Immature natural killer cell (primary cell): ENCODE data around the gene TP63. TPM values are rescaled to one million over a fixed set of nuclear protein-coding genes. Genes with fewer than 3 reads are reported as not detected.

Experiments
- DNase-seq, 3 donors: peaks; one replicate each; pipeline ENCODE4 v3.0.0; 2022; ENCODE audit warnings: mixed read lengths in 1 of 3
- H3K27ac Mint-ChIP-seq, 6 donors: one replicate each; pipeline ENCODE4 v1.8.0; 2020; ENCODE audit warnings: mixed read lengths in 6 of 6, mild to moderate bottlenecking in 5 of 6, inconsistent platforms in 4 of 6, moderate library complexity in 3 of 6
- H3K27me3 Mint-ChIP-seq, 3 donors: one replicate each; pipeline ENCODE4 v1.8.0; 2020 to 2021; ENCODE audit warnings: low read depth in 3 of 3, mild to moderate bottlenecking in 3 of 3, mixed read lengths in 3 of 3, moderate library complexity in 3 of 3, inconsistent platforms in 1 of 3
- H3K36me3 Mint-ChIP-seq, 3 donors: one replicate each; pipeline ENCODE4 v1.8.0; 2020; ENCODE audit warnings: mixed read lengths in 3 of 3, inconsistent platforms in 2 of 3, mild to moderate bottlenecking in 2 of 3
- H3K4me1 Mint-ChIP-seq, 2 donors: one replicate each; pipeline ENCODE4 v1.8.0; 2020; ENCODE audit warnings: inconsistent platforms in 2 of 2, mild to moderate bottlenecking in 2 of 2, mixed read lengths in 2 of 2, moderate library complexity in 1 of 2
- H3K4me3 Mint-ChIP-seq, 5 donors: one replicate each; pipeline ENCODE4 v1.8.0; 2020; ENCODE audit warnings: mild to moderate bottlenecking in 5 of 5, mixed read lengths in 5 of 5, inconsistent platforms in 3 of 5, moderate library complexity in 3 of 5
- H3K9me3 Mint-ChIP-seq, 6 donors: one replicate each; pipeline ENCODE4 v1.8.0; 2020; ENCODE audit warnings: mild to moderate bottlenecking in 6 of 6, mixed read lengths in 6 of 6, inconsistent platforms in 4 of 6, moderate library complexity in 3 of 6
- polyA plus RNA-seq, 3 donors: library from polyadenylated mRNA; unstranded; fragments of 300-500 nt; fragmentation: Illumina TruSeq; gene quantifications; one replicate each; pipeline ENCODE4 v1.2.3, GENCODE V29; 2021

Gene TP63
- polyA plus RNA-seq, 3 donors from 2014 or later = not detected

DNA sequence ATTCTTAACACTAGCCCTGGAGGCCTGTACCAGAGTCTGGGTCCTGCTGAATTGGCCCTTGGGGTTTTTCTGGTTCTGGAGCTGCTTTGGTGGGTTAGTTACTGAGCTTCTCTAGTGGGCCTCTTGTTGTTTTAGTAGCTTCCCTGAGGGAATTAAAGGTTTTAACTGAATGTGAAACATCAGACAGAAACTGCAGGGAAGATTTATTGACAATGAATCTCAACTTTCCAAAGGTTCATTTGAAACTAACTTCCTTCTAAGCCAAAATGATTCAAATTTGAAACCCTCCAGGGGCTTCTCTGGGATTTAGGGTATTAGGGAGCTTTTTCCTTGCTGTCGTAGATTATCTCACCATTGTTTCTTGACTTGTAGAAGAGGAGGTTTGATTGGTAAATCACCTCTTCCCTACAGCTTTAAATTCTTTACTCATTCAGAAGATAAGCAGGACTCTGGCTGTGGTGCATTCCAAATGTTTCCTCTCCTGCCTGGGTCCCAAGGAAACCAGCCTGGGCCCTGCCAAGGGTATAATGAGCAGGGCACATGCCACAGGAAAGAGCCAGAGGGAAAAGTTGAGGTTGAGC, 71.0 kb downstream of the TP63 start:
- Mint-ChIP-seq H3K9me3 (peaks cover 0 to 2% (median 0%) of the 10 kb centered on the region in 6 donors), H3K36me3 (no peaks in the 10 kb centered on the region), H3K4me3 (no peak overlapping the region), H3K27ac (no peak overlapping the region), H3K4me1 (no peaks in the 10 kb centered on the region), H3K27me3 (peaks cover 2% of the 10 kb centered on the region in 3 donors)
- DNase-seq = no peak

DNA sequence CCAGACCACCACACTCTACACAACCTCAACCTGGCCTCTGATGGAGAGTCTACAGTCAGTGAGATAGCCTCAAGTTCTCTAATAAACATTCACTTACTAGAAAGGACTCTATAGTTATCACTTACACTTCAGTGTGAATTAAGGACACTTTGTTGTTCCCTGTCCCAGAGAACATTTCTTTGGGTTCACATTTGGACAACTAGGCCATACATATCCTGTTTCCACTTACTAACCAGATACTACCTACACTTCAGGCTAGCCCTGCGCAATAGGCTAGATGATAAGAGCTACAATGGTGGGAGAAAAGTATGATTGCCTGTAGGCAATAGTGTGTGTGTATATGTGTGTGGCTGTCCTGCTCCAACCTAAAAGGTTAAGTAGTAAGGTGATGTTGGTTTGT, 72.7 kb downstream of the TP63 start:
- Mint-ChIP-seq H3K4me3 (no peak overlapping the region), H3K36me3 (no peaks in the 10 kb centered on the region), H3K4me1 (no peaks in the 10 kb centered on the region), H3K27ac (no peak overlapping the region), H3K27me3 (peaks cover 0 to 2% (median 0%) of the 10 kb centered on the region in 3 donors), H3K9me3 (peaks cover 0 to 2% (median 0%) of the 10 kb centered on the region in 6 donors)
- no peak for DNase-seq

GRCh38 chr3:189708375-189708774, 77.2 kb downstream of the TP63 start:
- Mint-ChIP-seq H3K4me1 (no peaks in the 10 kb centered on the region), H3K9me3 (peaks cover 0 to 5% (median 1%) of the 10 kb centered on the region in 6 donors)

DNA sequence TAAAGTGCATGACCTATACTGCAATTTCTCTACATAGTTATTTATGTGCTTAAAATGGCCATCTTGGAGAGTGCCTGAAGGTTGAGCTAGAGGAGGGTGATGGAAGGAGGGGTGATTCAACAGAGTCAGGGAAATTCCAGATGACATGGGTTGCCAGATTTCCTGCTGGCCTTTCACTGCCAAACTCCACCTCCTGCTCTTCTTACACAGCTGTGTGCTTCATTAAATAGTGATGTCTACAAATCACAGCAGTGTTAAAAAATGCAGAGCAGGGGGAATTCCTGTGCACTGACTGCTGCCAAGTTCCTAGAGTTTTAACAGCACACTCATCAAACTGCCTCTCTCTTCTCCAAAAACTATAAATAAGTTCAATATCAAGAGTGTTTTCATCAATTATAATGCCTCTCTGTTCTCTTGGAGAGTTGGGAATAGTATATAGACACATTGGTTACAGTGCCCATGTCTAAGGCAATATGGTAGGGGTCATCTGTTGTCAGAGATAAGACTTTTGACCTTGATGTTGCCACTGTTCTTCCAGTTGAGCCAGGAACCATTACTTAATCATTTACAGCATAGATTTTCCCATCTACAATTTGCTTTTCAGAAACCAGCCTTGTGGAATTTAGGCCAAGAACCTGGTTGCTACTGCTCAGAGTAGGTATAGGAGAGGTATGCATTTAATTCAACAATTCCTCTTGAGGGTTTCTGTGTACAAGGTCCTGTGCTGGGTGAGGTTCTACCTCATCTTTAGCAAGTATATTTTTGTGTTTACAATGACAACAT, 79.6 kb downstream of the TP63 start:
- H3K36me3 Mint-ChIP-seq = no peaks in the 10 kb centered on the region
- DNase-seq = no peak
- H3K4me3 Mint-ChIP-seq = no peak overlapping the region
- H3K27me3 Mint-ChIP-seq = no peaks in the 10 kb centered on the region
- H3K9me3 Mint-ChIP-seq = peaks cover 0 to 6% (median 1%) of the 10 kb centered on the region in 6 donors
- H3K4me1 Mint-ChIP-seq = no peaks in the 10 kb centered on the region
- H3K27ac Mint-ChIP-seq = no peak overlapping the region

More at GRCh38 chr3:189708375-189708774, 77.2 kb downstream of the TP63 start:
- H3K27ac Mint-ChIP-seq = no peak overlapping the region
- no peak for DNase-seq
- no peak overlapping the region for H3K4me3 Mint-ChIP-seq
- no peaks in the 10 kb centered on the region for H3K27me3 Mint-ChIP-seq
- no peaks in the 10 kb centered on the region for H3K36me3 Mint-ChIP-seq

DNA sequence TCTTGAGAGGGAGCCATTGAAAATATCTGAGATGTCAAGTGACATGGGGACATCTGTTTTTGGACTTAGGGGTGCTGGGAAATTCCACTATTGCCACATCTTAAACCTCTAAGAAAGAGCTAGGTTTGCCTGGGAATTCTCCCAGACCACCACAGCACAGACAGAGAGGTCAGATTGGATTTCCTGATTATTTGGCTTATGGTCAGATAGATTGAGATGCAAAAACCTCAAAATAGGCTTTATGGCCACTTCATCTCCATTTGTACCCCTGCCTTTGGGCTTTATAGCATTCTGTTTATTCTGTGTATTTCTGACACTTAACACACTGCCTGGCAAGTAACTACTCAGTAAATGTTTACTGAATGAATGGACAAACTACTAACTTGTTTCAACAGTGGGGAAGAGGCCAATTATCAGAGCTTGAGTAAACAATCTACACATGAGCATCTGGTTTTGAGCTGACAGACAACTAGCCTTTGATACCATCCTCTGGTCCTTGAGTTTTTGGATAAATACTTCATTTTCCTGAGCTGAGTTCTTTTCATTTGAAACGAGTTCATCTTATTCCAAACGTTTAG, 81.8 kb downstream of the TP63 start:
- Mint-ChIP-seq H3K4me3 (no peak overlapping the region), H3K27ac (no peak overlapping the region), H3K9me3 (peaks cover 0 to 5% (median 1%) of the 10 kb centered on the region in 6 donors), H3K27me3 (no peaks in the 10 kb centered on the region), H3K36me3 (no peaks in the 10 kb centered on the region), H3K4me1 (no peaks in the 10 kb centered on the region)
- no peak for DNase-seq

DNA sequence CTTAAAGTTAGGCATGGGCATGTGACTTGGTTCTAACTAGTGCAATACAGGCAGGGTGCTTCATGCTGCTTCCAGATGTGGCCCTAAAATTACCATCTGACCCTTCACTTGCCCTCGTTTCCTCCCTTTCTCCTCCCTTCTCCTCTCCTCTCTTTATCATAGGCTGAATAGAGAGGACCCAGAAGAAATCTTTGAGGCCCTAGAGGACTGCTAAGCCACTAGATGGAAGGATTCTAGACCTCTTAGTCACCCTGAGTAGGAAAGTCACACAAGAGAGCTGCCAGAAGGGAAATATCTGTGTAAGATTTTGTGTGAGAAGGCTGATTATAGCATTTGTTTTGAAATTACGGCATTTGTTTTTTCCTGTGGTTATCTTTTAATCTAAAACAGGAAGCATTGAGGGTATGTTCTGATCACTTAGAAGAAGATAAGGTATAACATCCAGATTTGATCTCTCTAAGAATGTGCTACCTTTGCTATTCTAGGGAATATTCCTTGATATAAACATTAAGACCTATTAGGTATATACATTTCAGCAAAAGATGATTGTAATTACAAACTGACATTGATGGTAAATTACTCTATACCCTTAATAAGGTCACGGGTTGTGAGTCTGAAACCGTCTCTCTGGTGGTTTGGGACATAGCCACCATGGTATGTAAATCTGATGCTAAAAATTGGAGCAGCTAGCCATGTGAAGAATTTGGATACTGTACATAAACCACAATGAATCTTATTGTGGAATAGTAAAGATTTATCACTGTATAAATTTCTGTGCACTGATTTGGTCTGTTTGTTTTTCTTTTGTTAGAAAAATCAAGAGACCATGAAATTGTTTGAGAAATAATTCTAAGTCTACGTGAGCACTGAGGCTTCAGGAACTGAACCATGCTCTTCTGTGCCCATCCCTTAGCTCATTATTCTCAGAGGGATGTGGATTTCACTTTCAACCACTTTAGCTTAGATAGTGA, 84.1 kb downstream of the TP63 start:
- Mint-ChIP-seq H3K4me3 (no peak overlapping the region), H3K9me3 (peaks cover 0 to 4% (median 0%) of the 10 kb centered on the region in 6 donors), H3K36me3 (no peaks in the 10 kb centered on the region), H3K4me1 (no peaks in the 10 kb centered on the region), H3K27ac (no peak overlapping the region), H3K27me3 (no peaks in the 10 kb centered on the region)
- no peak for DNase-seq

- no peaks in the 10 kb centered on the region for H3K4me1 Mint-ChIP-seq
- H3K27me3 Mint-ChIP-seq = peaks cover 0 to 2% (median 0%) of the 10 kb centered on the region in 3 donors
- H3K4me3 Mint-ChIP-seq = no peak overlapping the region
- H3K36me3 Mint-ChIP-seq = no peaks in the 10 kb centered on the region
- no peak overlapping the region for H3K27ac Mint-ChIP-seq
- DNase-seq = no peak
- H3K9me3 Mint-ChIP-seq = peaks cover 0 to 3% (median 0%) of the 10 kb centered on the region in 6 donors
Observed at GRCh38 chr3:189718215-189718614, 87.0 kb downstream of the TP63 start.

DNA sequence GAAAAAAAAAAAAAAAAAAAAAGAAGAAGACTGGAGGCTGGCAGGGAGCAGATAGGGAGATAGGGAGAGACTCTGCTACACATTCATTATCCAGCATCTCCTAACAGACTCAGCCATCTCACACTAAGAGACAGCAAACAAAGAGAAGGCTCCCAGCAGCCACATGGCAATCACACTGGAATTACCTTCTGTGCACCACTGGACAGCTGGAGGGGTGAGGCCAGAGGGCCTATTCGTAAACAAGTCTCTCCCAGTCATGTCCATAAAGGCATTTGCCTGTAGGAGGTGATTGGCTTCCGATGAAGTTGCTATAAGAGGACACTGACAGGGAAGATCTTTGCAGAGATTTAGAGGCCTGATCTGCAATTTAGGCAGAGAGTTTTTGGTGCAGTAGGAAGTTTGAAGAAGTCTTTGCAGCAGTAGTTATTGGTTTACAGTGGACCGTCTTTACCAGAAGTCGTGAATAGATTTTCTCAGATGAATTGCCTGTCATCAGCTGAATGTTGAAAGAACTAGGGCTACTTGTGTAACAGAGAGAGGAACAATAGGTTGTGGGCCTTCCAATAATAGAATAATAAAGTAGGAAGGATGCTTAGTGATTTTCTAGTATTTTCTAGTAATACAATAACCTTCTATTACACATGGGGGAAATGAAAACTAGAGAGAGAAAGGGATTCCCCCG, 89.7 kb downstream of the TP63 start:
- Mint-ChIP-seq H3K36me3 (no peaks in the 10 kb centered on the region), H3K4me3 (no peak overlapping the region), H3K27ac (no peak overlapping the region), H3K27me3 (peaks cover 0 to 2% (median 0%) of the 10 kb centered on the region in 3 donors), H3K9me3 (peaks cover 0 to 3% (median 0%) of the 10 kb centered on the region in 6 donors), H3K4me1 (no peaks in the 10 kb centered on the region)
- no peak for DNase-seq

DNA sequence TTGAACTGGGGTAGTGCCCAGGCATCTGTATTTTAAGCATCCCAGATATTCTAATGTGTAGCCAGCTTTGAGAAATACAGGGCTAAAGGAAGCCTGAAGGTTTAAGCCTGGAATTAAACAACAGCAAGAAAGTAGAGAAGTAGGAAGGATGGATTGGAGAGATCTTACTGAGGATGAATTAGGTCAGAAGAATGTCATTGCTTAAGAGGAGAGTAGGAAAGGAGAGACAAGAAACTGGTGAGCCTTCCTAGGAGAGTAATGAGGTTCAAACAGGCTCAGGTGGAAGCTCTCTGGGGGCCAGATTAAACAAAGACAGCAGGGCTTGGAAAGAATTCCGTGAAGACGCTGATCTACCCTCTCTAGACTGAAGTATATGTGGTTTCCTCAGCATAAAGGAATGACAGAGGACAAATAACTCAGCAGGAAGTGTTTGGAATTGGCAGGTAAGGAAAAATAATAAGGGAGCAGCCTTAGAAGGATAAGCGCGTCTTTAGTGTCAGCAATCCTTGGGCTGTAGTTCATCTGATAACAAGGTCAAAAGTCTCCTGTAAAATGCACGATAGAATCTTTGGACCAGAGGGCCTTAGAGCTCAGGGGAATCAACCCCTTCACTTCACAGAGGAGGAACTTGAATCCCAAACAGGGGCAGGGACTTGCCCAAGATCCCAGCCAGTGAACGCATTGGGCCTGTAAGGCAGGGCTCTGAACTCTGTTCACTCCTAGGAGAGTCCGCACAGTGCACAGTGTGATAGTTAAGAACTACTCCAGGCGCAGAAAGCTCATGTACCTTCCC, 90.9 kb downstream of the TP63 start:
- no peaks in the 10 kb centered on the region for H3K36me3 Mint-ChIP-seq
- peaks cover 0 to 3% (median 0%) of the 10 kb centered on the region in 6 donors for H3K9me3 Mint-ChIP-seq
- peaks cover 0 to 2% (median 1%) of the 10 kb centered on the region in 3 donors for H3K27me3 Mint-ChIP-seq
- no peak for DNase-seq
- no peak overlapping the region for H3K27ac Mint-ChIP-seq
- no peaks in the 10 kb centered on the region for H3K4me1 Mint-ChIP-seq
- no peak overlapping the region for H3K4me3 Mint-ChIP-seq

GRCh38 chr3:189724356-189724755, 93.2 kb downstream of the TP63 start:
- Mint-ChIP-seq H3K27ac (no peak overlapping the region), H3K4me1 (no peaks in the 10 kb centered on the region), H3K9me3 (peaks cover 0 to 11% (median 3%) of the 10 kb centered on the region in 6 donors), H3K4me3 (no peak overlapping the region), H3K27me3 (peaks cover 0 to 7% (median 2%) of the 10 kb centered on the region in 3 donors), H3K36me3 (no peaks in the 10 kb centered on the region)
- no peak for DNase-seq

DNA sequence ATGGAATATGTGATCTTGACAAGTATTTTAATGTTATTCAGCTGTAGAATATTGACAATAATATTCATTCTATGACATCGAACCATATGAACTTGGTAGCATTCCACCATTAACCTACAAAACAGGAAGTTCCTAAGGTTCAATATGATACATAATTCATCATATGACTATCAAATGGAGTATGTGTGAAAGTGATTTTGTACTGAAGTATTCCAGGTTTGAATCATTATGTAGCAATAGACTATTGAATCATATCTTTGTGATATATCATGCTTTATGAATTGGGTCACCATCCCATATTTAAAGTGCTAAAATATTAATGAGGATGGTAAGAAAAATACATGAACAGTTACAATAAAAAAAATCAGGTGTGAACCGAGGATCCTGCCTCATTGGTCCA, 95.1 kb downstream of the TP63 start:
- no peak for DNase-seq
- peaks cover 0 to 7% (median 2%) of the 10 kb centered on the region in 3 donors for H3K27me3 Mint-ChIP-seq
- H3K4me3 Mint-ChIP-seq = no peak overlapping the region
- no peaks in the 10 kb centered on the region for H3K4me1 Mint-ChIP-seq
- H3K9me3 Mint-ChIP-seq = peaks cover 0 to 9% (median 6%) of the 10 kb centered on the region in 6 donors
- no peak overlapping the region for H3K27ac Mint-ChIP-seq
- no peaks in the 10 kb centered on the region for H3K36me3 Mint-ChIP-seq

DNA sequence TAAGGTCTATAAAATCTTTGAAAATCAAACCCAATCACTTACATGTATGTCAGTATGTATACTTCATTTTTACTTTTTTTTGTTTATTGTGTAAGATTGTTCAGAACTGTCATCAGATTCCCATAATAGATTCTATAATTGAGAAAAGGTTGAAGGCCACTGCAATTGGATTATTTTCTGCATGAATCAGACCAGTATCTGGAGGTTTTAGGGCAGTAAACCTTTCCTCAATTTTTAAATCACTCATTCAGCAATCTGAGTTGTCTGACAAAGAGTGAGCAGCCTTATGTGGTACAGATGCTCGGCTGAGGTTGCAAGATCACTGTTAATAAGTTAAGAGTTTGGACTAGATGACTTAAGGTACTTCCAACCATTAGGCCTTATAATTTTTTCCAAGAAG, 96.0 kb downstream of the TP63 start:
- Mint-ChIP-seq H3K4me3 (no peak overlapping the region), H3K36me3 (no peaks in the 10 kb centered on the region), H3K4me1 (no peaks in the 10 kb centered on the region), H3K9me3 (peaks cover 0 to 9% (median 6%) of the 10 kb centered on the region in 6 donors), H3K27me3 (peaks cover 0 to 5% (median 2%) of the 10 kb centered on the region in 3 donors), H3K27ac (no peak overlapping the region)
- DNase-seq = no peak
